Measurements from ENCODE around the gene TSPAN3. TPM values are rescaled to one million over a fixed set of nuclear protein-coding genes. Genes with fewer than 3 reads are reported as not detected.
A peak's percentile ranks its signal among the peaks of the same experiment; 100 is the strongest.

TSPAN3 gene
- total RNA-seq, 1 donor from 2014 or later = 288 TPM

GRCh38 chr15:77039217-77039533 lies 31.7 kb downstream of the TSPAN3 start:
- TF ChIP-seq, protein P1, sequence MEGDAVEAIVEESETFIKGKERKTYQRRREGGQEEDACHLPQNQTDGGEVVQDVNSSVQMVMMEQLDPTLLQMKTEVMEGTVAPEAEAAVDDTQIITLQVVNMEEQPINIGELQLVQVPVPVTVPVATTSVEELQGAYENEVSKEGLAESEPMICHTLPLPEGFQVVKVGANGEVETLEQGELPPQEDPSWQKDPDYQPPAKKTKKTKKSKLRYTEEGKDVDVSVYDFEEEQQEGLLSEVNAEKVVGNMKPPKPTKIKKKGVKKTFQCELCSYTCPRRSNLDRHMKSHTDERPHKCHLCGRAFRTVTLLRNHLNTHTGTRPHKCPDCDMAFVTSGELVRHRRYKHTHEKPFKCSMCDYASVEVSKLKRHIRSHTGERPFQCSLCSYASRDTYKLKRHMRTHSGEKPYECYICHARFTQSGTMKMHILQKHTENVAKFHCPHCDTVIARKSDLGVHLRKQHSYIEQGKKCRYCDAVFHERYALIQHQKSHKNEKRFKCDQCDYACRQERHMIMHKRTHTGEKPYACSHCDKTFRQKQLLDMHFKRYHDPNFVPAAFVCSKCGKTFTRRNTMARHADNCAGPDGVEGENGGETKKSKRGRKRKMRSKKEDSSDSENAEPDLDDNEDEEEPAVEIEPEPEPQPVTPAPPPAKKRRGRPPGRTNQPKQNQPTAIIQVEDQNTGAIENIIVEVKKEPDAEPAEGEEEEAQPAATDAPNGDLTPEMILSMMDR (conservative IDR thresholded peaks at IDR 0.05) = no peak
- Mint-ChIP-seq H3K36me3 (peaks cover 27% of the 10 kb centered on the region), H3K4me3 (no peak overlapping the region), H3K9me3 (no peaks in the 10 kb centered on the region), H3K27ac (no peak overlapping the region), H3K27me3 (no peaks in the 10 kb centered on the region), H3K4me1 (ENCODE audit: unreplicated experiment) (peaks cover 4% of the 10 kb centered on the region)
- DNase-seq (ENCODE audit: extremely low spot score, unreplicated experiment) = no peak

- TF ChIP-seq, protein P1 (conservative IDR thresholded peaks at IDR 0.05) = no peak
- Mint-ChIP-seq H3K36me3 (peaks cover 25% of the 10 kb centered on the region), H3K4me3 (no peak overlapping the region), H3K27me3 (no peaks in the 10 kb centered on the region), H3K27ac (no peak overlapping the region), H3K4me1 (ENCODE audit: unreplicated experiment) (peaks cover 4% of the 10 kb centered on the region), H3K9me3 (no peaks in the 10 kb centered on the region)
- no peak for DNase-seq (ENCODE audit: extremely low spot score, unreplicated experiment)
These were observed 32.3 kb downstream of the TSPAN3 start for GRCh38 chr15:77038312-77039216.

DNA sequence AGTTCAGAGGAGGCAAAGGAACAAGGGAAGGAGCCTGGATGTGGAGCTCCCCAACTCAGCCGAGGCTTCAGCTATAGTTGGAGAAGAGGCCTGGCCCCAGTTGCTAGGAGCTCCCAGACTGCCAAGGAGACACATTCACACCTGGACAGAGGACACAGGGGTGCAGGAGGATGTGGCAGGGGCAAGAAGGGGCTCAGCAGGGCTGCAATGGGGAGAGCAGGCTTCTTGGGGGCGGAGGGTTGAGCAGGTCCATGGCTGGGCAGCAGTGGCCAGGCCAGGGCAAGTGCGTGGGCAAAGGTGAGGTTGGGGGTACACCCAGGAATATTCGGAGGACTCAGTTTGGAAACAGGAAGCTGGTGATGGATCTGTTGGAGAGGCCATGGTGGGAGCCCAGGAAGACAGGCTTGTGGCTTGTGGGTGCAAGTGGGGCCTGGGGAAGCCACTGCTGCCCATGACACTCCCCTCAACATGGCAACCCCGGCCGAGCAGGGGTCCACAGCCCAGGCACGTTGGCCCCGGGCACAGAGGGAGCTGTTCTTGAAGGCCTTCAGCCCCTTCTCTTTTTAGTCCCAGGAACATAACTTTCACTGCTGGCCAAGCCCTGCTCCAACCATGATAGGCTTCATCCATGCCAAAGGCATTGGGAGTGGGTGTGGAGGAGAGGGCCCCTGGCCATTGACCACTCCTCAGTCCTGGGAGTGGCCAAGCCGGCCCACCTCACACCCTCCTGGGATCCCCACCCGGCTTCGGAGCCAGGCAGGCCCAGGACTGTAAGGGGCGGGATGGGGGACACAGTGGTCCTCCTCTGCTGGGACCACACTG lies 33.3 kb downstream of the TSPAN3 start:
- no peaks in the 10 kb centered on the region for H3K9me3 Mint-ChIP-seq
- H3K27ac Mint-ChIP-seq = peak overlapping the region; percentile 74
- peaks cover 17% of the 10 kb centered on the region for H3K36me3 Mint-ChIP-seq
- peak overlapping the region; percentile 31 for H3K4me3 Mint-ChIP-seq
- H3K27me3 Mint-ChIP-seq = no peaks in the 10 kb centered on the region
- TF ChIP-seq, protein P1 (conservative IDR thresholded peaks at IDR 0.05) = no peak
- no peak for DNase-seq (ENCODE audit: extremely low spot score, unreplicated experiment)
- H3K4me1 Mint-ChIP-seq (ENCODE audit: unreplicated experiment) = peaks cover 4% of the 10 kb centered on the region

DNA sequence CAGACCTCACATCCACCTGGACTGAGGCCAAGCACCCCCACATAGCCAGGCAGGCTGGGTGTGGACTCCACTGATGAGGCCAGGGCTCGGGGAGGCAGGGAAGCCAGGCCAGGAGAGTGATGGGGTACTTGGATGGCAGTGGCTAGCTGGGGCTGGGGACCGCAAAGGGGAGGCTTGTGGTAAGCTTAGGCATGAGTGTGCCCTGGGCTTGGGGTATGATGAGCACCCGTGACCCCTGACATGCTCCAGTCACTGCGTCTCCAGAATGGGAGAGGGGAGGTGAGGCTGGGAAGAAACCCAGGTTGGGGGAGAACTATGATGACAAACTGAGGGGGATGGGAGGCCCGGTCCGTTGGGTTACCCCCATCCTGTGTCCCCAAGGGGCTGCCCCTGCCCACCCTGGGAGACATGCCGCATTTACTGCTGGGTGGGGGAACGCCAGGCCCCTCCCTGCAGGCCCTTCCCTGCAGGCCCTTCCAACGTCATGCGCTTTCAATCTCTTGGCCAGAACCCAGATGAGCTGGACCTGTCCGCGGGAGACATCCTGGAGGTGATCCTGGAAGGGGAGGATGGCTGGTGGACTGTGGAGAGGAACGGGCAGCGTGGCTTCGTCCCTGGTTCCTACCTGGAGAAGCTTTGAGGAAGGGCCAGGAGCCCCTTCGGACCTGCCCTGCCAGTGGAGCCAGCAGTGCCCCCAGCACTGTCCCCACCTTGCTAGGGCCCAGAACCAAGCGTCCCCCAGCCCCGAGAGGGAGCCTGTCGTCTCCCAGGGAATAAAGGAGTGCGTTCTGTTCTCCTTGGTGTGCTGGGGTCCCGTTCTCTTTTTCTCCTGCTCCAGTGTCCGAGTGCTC lies 34.1 kb downstream of the TSPAN3 start:
- peaks cover 10% of the 10 kb centered on the region for H3K36me3 Mint-ChIP-seq
- no peaks in the 10 kb centered on the region for H3K27me3 Mint-ChIP-seq
- H3K4me3 Mint-ChIP-seq = peak overlapping the region; percentile 31
- peak overlapping the region; percentile 74 for H3K27ac Mint-ChIP-seq
- TF ChIP-seq, protein P1 (conservative IDR thresholded peaks at IDR 0.05) = no peak
- DNase-seq (ENCODE audit: extremely low spot score, unreplicated experiment) = peak; percentile 64
- peaks cover 4% of the 10 kb centered on the region for H3K4me1 Mint-ChIP-seq (ENCODE audit: unreplicated experiment)
- H3K9me3 Mint-ChIP-seq = no peaks in the 10 kb centered on the region

- peak; percentile 56 for DNase-seq (ENCODE audit: extremely low spot score, unreplicated experiment)
- Mint-ChIP-seq H3K4me1 (ENCODE audit: unreplicated experiment) (peaks cover 4% of the 10 kb centered on the region), H3K27me3 (no peaks in the 10 kb centered on the region), H3K9me3 (no peaks in the 10 kb centered on the region), H3K4me3 (no peak overlapping the region), H3K27ac (peak overlapping the region; percentile 74), H3K36me3 (peaks cover 6% of the 10 kb centered on the region)
- TF ChIP-seq, protein P1 (conservative IDR thresholded peaks at IDR 0.05) = no peak
These were observed 34.9 kb downstream of the TSPAN3 start for GRCh38 chr15:77035999-77036471.
